HG03108 (cell line): ENCODE measurements around the gene HFE.

Experiments used
- ATAC-seq: cut with Tn5 transposase; IDR thresholded peaks from one replicate; pipeline ENCODE4 v1.9.1; 2021; ENCODE audit warnings: moderate library complexity; ENCODE audit not compliant: unreplicated experiment

HFE gene

DNA sequence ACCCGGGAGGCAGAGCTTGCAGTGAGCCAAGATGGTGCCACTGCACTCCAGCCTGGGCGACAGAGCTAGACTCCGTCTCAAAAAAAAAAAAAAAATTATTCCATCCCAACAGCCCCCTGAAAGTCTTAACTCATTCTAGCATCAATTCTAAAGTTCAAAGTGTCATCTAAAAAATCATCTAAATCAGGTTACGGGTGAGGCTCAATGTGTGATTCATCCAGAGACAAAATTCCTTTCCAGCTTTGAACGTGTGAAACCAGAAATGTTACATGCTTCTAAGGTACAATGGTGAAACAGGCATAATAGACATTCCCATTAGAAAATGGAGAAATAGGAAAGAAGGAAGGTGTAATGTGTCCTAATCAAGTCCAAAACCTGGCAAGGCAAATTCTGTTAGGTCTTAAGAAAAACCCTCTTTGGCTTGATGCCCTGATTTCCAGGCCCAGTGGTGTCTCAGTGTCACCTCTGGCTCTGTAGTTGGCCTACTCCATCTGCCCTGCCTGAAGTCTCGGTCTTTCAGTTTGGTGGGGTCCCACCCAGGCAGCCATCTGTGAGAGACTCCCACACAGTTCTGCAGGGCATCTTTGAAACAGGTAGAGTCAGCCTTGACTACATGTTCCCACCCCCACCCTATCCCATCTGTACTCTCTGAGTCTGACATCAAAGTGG is 43.5 kb downstream of the HFE start:
- no peak for ATAC-seq

DNA sequence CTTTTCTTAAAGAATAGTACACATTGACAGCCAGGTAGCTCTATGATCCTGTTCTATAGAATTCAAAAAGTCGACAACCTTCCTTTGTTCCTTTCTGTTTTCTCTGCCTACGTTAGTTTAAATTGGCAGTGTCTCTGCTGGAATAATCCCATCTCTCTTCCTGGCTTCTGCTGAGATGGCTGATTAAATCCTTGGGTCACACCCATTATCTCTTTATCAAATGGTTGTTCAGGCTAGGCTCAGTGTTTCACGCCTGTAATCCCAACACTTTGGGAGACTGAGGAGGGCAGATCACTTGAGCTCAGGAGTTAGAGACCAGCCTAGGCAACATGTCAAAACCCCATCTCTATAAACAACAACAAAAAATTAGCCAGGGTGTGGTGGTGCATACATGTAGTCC is 44.4 kb downstream of the HFE start:
- ATAC-seq, result no peak

- no peak for ATAC-seq
Observed at GRCh38 chr6:26133730-26134129, 46.5 kb downstream of the HFE start.

GRCh38 chr6:26136321-26136720 is 49.1 kb downstream of the HFE start:
- no peak for ATAC-seq

- no peak for ATAC-seq
Observed at GRCh38 chr6:26140254-26140966, 53.2 kb downstream of the HFE start.

GRCh38 chr6:26140967-26141294 is 53.7 kb downstream of the HFE start:
- ATAC-seq, result no peak

DNA sequence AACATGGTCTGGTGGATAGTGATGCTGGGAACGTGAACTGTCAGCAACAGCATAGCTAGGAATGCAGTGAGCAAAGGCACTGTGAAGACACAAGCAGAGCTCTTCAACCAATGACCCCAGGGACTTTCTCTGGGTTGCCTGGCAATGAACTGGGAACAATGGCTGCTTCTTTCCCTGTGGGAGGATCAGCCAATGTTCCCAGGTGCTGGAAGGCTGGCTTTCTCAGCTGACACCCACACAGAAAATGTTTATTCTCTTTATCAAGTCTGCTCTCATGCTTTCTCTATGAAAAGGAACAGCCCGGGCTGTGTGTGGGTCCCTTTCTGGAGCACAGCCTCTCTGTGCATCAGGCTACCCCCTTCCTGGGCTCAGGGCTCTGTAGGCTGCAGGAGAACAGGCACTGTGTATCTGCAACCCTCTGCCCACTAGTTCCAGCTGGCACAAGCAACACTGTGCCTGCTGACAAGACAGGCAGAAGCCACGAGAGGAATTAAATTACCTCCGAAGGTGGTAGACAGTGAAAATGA is 54.2 kb downstream of the HFE start:
- no peak for ATAC-seq

GRCh38 chr6:26142026-26142425 is 54.8 kb downstream of the HFE start:
- ATAC-seq, result no peak
